Lung (tissue), 12 donors: ENCODE results near the gene YBX2. TPM values are rescaled to one million over a fixed set of nuclear protein-coding genes. Genes with fewer than 3 reads are reported as not detected.
A peak's percentile ranks its signal among the peaks of the same experiment; 100 is the strongest.

Experiments used
- ATAC-seq: fragments of 200-7000 bp; cut with Tn5 transposase; one replicate; pipeline ENCODE4 v1.9.1; 2020; ENCODE audit warnings: moderate number of reproducible peaks; ENCODE audit not compliant: insufficient read depth, low FRiP score
- DNase-seq, 3 donors: peaks; one replicate each; pipeline ENCODE4 v3.0.0-alpha.2; 2013 to 2017
- H3K27ac ChIP-seq, 2 donors: one replicate each; pipeline ENCODE4 v1.5.1; 2013; ENCODE audit warnings: mild to moderate bottlenecking in 2 of 2, moderate library complexity in 2 of 2, control low read depth in 1 of 2, inconsistent platforms in 1 of 2, low read depth in 1 of 2, low read length in 1 of 2
- H3K27me3 ChIP-seq, 3 donors: one replicate each; pipeline ENCODE4 v1.5.1; 2013; ENCODE audit warnings: low read length in 2 of 3; ENCODE audit not compliant: control insufficient read depth in 3 of 3, insufficient read depth in 3 of 3
- H3K36me3 ChIP-seq, 4 donors: one replicate each; pipeline ENCODE4 v1.5.1; 2013; ENCODE audit warnings: low read length in 4 of 4, mild to moderate bottlenecking in 1 of 4, moderate library complexity in 1 of 4; ENCODE audit not compliant: control insufficient read depth in 4 of 4, insufficient read depth in 4 of 4
- H3K4me1 ChIP-seq, 5 donors: one replicate each; pipeline ENCODE4 v1.5.1; 2013; ENCODE audit warnings: low read length in 5 of 5, mild to moderate bottlenecking in 2 of 5, moderate library complexity in 1 of 5; ENCODE audit not compliant: control insufficient read depth in 5 of 5, insufficient read depth in 5 of 5
- H3K4me3 ChIP-seq: one replicate; pipeline ENCODE4 v1.5.1; 2013; ENCODE audit warnings: mild to moderate bottlenecking, control low read depth, moderate library complexity
- H3K9ac ChIP-seq, 2 donors: one replicate each; pipeline ENCODE4 v1.5.1; 2013; ENCODE audit warnings: low read length in 2 of 2, control low read depth in 1 of 2; ENCODE audit not compliant: insufficient read depth in 1 of 2
- H3K9me3 ChIP-seq, 4 donors: one replicate each; pipeline ENCODE4 v1.5.1; 2013; ENCODE audit warnings: low read length in 3 of 4, mild to moderate bottlenecking in 1 of 4, moderate library complexity in 1 of 4; ENCODE audit not compliant: control insufficient read depth in 4 of 4, insufficient read depth in 3 of 4
- CTCF ChIP-seq: IDR thresholded peaks from 2 replicates; pipeline ENCODE4 v1.5.1; 2012; ENCODE audit warnings: mild to moderate bottlenecking; ENCODE audit errors: control extremely low read depth, extremely low read depth
- WGBS, 2 donors: extraction: QIAGEN DNeasy Blood & Tissue Kit; methylation state at CpG; one replicate each; pipeline ENCODE4 v1.1.7; 2013; 5-methylcytosine and 5-hydroxymethylcytosine counted together
- polyA plus RNA-seq, 2 donors: library from polyadenylated mRNA; stranded (reverse); fragments of 200-250 nt; gene quantifications; one replicate each; pipeline ENCODE4 v1.2.1, GENCODE V29; 2013
- total RNA-seq, 2 donors: library from RNA; depleted of rRNA in 1 of 2; stranded (reverse); fragments of >200 nt in 1 of 2; gene quantifications; one replicate each; pipeline ENCODE4 v1.2.1, GENCODE V29; 2014 to 2021
- donor health status: control.
- donor health status: control.
- donor health status: Bipolar disorder and iron deficiency.
- donor health status: healthy.
- donor health status: DM: yes; HTN: yes; CAD: no.

The YBX2 gene
- total and polyA plus RNA-seq, 4 donors = 0.03 to 0.57 (median 0.40) TPM

DNA sequence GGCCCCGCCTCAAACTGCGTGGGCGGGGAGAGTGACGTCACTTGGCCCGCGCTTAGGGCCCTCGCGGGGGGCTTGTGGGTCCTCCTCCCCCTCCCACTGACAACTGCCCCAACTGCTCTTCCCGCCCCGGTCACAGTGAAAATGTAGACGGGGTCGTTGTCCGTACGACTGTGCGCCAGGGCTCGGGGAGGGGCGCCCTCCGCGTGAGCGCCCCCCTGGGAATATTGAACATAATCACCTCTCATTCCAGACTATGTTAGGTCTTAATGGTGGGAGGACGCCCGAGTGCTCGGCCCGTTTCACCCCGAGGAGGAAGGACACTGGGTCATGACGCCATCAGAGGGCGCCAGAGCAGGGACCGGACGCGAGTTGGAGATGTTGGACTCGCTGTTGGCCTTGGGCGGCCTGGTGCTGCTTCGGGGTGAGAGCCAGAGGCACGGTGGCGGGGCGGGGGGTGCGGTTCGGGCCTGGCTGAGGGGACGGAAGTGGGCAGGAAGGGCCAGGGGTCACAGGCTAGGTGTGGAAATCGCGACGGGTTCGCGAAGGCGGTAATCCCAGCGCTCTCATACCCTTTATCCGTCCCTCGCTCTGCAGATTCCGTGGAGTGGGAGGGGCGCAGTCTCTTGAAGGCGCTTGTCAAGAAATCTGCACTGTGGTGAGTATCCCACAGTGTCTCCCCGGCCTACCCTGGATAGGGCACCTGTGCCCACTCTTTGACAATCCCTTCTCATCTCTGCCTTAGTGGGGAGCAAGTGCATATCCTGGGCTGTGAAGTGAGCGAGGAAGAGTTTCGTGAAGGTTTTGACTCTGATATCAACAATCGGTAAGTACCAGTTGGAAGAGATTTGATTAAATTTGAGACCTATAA lies 42.0 kb downstream of the YBX2 start, which contains the start of gene ELP5:
Gene ELP5, plus strand, starts transcription at position 40 of the 868 bp plus-strand sequence. Its CDS starts 336 bp downstream, at position 376.
- WGBS, 2 donors = 1% methylated on average over 53 to 55 of the region's 55 CpGs
- peak; percentile 74 for ATAC-seq
- no peaks in the 10 kb centered on the region for H3K9me3 ChIP-seq
- H3K9ac ChIP-seq = peak within 1 kb of the TSS; percentile 77 to 97
- peaks cover 0 to 26% (median 11%) of the 10 kb centered on the region in 5 donors for H3K4me1 ChIP-seq
- DNase-seq = peak; percentile 95 to 98 (median 96)
- H3K4me3 ChIP-seq = peak within 1 kb of the TSS; percentile 90
- H3K27me3 ChIP-seq = no peaks in the 10 kb centered on the region
- H3K36me3 ChIP-seq = peaks cover 0 to 19% (median 10%) of the 10 kb centered on the region in 4 donors
- TF ChIP-seq CTCF = peak; percentile 15
- peak within 1 kb of the TSS; percentile 96 to 99 for H3K27ac ChIP-seq

GRCh38 chr17:7251661-7252175 lies 42.7 kb downstream of the YBX2 start, which contains the start of gene CTDNEP1:
TSS of gene CTDNEP1 (minus strand) at chr17:7251734. CDS start at chr17:7251296, 438 bp downstream.
- DNase-seq = peak; percentile 100
- Histone ChIP-seq H3K27me3 (no peaks in the 10 kb centered on the region), H3K9me3 (no peaks in the 10 kb centered on the region), H3K27ac (peak within 1 kb of the TSS; percentile 96 to 99), H3K36me3 (peaks cover 0 to 18% (median 12%) of the 10 kb centered on the region in 4 donors), H3K4me1 (peaks cover 0 to 26% (median 11%) of the 10 kb centered on the region in 5 donors), H3K9ac (peak within 1 kb of the TSS; percentile 77 to 97), H3K4me3 (peak within 1 kb of the TSS; percentile 90)
- peak; percentile 94 for ATAC-seq
- 1% methylated on average over 39 to 41 of the region's 41 CpGs for WGBS, 2 donors
- TF ChIP-seq CTCF = no peak

DNA sequence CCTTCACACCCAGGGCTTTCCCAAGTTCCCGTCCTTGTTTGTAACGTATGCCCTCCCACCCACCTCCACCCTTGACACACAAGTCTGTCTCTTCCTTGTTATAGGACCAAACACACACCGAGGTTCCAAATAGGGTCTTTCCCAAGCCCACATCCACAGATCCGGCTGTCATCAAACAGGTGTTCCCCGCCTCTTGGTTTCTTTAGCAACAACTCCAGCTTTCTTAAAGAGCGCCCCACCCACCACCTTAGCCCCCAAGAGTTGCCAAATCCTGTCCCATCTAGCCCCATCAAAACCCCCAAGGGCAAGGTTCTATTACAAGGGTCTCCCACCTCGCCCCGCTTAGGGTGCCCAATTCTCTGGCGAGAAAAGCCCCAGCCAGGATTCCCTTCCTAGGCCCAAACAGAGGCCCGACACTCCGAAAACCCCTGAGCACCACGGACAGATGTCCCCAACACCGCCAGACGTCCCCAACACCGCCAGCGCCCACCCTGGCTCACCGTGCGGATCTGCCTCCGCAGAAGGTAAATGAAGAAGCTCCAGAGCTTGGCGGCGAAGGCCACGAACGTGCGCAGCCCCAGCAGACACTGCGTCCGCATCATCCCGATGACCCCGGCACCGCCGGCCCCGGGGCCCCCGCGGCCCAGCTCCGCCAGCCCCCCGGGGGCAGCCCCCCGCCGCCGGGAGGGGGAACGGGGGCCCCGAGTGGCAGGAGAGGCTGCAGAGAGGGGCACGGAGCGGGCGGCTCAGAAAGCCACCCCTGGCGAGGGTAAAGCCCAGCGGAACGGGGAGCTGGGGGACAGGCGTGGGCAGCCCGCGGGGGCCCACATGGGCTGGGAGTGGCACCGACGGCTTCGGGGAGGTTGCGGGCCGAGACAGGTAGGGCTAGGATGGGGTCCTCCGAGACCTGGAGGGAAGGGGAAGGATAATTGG lies 43.5 kb downstream of the YBX2 start:
- Histone ChIP-seq H3K4me1 (peaks cover 0 to 26% (median 11%) of the 10 kb centered on the region in 5 donors), H3K27ac (peak overlapping the region; percentile 94 to 96), H3K9ac (peak overlapping the region; percentile 41 to 77), H3K27me3 (no peaks in the 10 kb centered on the region), H3K9me3 (no peaks in the 10 kb centered on the region), H3K4me3 (peak overlapping the region; percentile 90), H3K36me3 (peaks cover 2 to 22% (median 15%) of the 10 kb centered on the region in 4 donors)
- 0 to 1% methylated on average over 39 to 55 of the region's 55 CpGs for WGBS, 2 donors
- ATAC-seq (peak; percentile 2), DNase-seq (peak in 1 of 3 donors; percentile 19)
- TF ChIP-seq CTCF = no peak
